Measurements from ENCODE around the gene HTRA3.

DNA sequence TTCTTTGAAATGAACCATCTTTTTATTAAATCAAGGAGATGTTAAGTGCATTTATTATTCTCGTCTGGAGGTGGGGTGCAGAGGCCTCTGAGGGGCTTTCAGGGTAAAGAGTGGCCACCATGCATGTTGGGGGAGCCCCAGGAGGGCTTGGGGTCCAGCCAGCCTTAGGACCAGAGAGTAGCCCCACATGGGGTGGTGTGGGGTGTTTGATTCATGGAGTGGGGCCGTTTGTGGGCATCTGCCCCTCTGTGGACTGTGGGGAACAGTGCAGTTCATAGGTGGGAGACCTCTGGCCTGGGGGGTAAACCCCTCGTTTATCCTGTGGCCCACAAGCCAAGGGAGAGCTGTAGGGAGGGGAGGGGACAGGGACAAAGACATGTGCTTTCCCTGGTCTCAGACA is 26.9 kb downstream of the HTRA3 start:
- no peak for TF ChIP-seq NFE2L1 (CRISPR knock-in tag; IDR thresholded peaks at IDR 0.05)
- TF ChIP-seq JUN (CRISPR knock-in tag; IDR thresholded peaks at IDR 0.05): no peak
- TF ChIP-seq, protein P1, sequence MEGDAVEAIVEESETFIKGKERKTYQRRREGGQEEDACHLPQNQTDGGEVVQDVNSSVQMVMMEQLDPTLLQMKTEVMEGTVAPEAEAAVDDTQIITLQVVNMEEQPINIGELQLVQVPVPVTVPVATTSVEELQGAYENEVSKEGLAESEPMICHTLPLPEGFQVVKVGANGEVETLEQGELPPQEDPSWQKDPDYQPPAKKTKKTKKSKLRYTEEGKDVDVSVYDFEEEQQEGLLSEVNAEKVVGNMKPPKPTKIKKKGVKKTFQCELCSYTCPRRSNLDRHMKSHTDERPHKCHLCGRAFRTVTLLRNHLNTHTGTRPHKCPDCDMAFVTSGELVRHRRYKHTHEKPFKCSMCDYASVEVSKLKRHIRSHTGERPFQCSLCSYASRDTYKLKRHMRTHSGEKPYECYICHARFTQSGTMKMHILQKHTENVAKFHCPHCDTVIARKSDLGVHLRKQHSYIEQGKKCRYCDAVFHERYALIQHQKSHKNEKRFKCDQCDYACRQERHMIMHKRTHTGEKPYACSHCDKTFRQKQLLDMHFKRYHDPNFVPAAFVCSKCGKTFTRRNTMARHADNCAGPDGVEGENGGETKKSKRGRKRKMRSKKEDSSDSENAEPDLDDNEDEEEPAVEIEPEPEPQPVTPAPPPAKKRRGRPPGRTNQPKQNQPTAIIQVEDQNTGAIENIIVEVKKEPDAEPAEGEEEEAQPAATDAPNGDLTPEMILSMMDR (IDR thresholded peaks at IDR 0.05): no peak
- TF ChIP-seq MXD4 (CRISPR knock-in tag; IDR thresholded peaks at IDR 0.05; ENCODE audit: borderline replicate concordance): no peak
- TF ChIP-seq, protein P2, sequence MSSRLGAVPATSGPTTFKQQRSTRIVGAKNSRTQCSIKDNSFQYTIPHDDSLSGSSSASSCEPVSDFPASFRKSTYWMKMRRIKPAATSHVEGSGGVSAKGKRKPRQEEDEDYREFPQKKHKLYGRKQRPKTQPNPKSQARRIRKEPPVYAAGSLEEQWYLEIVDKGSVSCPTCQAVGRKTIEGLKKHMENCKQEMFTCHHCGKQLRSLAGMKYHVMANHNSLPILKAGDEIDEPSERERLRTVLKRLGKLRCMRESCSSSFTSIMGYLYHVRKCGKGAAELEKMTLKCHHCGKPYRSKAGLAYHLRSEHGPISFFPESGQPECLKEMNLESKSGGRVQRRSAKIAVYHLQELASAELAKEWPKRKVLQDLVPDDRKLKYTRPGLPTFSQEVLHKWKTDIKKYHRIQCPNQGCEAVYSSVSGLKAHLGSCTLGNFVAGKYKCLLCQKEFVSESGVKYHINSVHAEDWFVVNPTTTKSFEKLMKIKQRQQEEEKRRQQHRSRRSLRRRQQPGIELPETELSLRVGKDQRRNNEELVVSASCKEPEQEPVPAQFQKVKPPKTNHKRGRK (CRISPR knock-in tag; IDR thresholded peaks at IDR 0.05; ENCODE audit: borderline replicate concordance): no peak
- no peak for TF ChIP-seq SMAD3 (CRISPR knock-in tag; IDR thresholded peaks at IDR 0.05; ENCODE audit: borderline replicate concordance)
- no peak for TF ChIP-seq RELA (CRISPR knock-in tag; IDR thresholded peaks at IDR 0.05; ENCODE audit: borderline replicate concordance)
- no peak for TF ChIP-seq ZNF121 (CRISPR knock-in tag; IDR thresholded peaks at IDR 0.05)
- no peak for TF ChIP-seq ZSCAN18 (CRISPR knock-in tag; IDR thresholded peaks at IDR 0.05)
- TF ChIP-seq ZNF263 (CRISPR knock-in tag; IDR thresholded peaks at IDR 0.05; ENCODE audit: low read depth): no peak
- TF ChIP-seq, protein P3, sequence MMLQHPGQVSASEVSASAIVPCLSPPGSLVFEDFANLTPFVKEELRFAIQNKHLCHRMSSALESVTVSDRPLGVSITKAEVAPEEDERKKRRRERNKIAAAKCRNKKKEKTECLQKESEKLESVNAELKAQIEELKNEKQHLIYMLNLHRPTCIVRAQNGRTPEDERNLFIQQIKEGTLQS (CRISPR knock-in tag; conservative IDR thresholded peaks at IDR 0.05): no peak
- TF ChIP-seq CREB1 (CRISPR knock-in tag; IDR thresholded peaks at IDR 0.05): no peak
